Psoas muscle (tissue), 8 donors: ENCODE results near the gene TOMM40L. TPM values are rescaled to one million over a fixed set of nuclear protein-coding genes. Genes with fewer than 3 reads are reported as not detected.

Source experiments
- ATAC-seq, 4 donors: fragments of 200-7000 bp; cut with Tn5 transposase; one replicate each; pipeline ENCODE4 v1.9.1; 2020; ENCODE audit warnings: moderate library complexity in 3 of 4, mild to moderate bottlenecking in 2 of 4
- DNase-seq, 2 donors: peaks; one replicate each; pipeline ENCODE4 v3.0.0-alpha.2; 2020
- H3K27ac ChIP-seq: fragments of 200-600 bp; one replicate; pipeline ENCODE4 v1.8.0; 2022
- H3K27me3 ChIP-seq, 3 donors: fragments of 200-600 bp in 1 of 3; one replicate each; pipeline versions ENCODE4 v1.6.1 to v1.8.0; 2013 to 2022; ENCODE audit warnings: low read length in 2 of 3, mild to moderate bottlenecking in 2 of 3, moderate library complexity in 1 of 3; ENCODE audit not compliant: insufficient read depth in 3 of 3
- H3K36me3 ChIP-seq, 2 donors: fragments of 200-600 bp in 1 of 2; one replicate each; pipeline versions ENCODE4 v1.6.1 to v1.8.0; 2013 to 2022; ENCODE audit warnings: low read depth in 1 of 2, mild to moderate bottlenecking in 1 of 2, moderate library complexity in 1 of 2; ENCODE audit not compliant: insufficient read depth in 1 of 2
- H3K4me1 ChIP-seq: fragments of 200-600 bp; one replicate; pipeline ENCODE4 v1.8.0; 2022
- H3K4me3 ChIP-seq: fragments of 200-600 bp; one replicate; pipeline ENCODE4 v1.8.0; 2022; ENCODE audit warnings: mild to moderate bottlenecking
- H3K9me3 ChIP-seq: fragments of 200-600 bp; one replicate; pipeline ENCODE4 v1.8.0; 2022
- CTCF ChIP-seq: fragments of 200-600 bp; IDR thresholded peaks from one replicate; pipeline ENCODE4 v1.8.0; 2022; ENCODE audit warnings: antibody characterized with exemption
- WGBS, 3 donors: extraction: QIAGEN DNeasy Blood & Tissue Kit; methylation state at CpG; one replicate each; pipeline versions ENCODE4 v1.1.6 to v1.1.7; 2013; 5-methylcytosine and 5-hydroxymethylcytosine counted together
- intact Hi-C, 2 donors: fragments of 100-400 bp; cut with DNase I; formaldehyde crosslinking; loops; one replicate each; pipeline versions ENCODE4 v1.11.0 to v1.14.2; 2022
- polyA plus RNA-seq, 3 donors: library from polyadenylated mRNA; stranded (reverse); fragments of 200-250 nt; gene quantifications; one replicate each; pipeline ENCODE4 v1.2.3, GENCODE V29; 2013
- total RNA-seq, 4 donors: library from RNA; stranded (reverse); fragmentation: NEBNext Ultra II Directional in 2 of 4; extraction: Animal tissue kit (Norgen Biotek cat#: 25700) in 2 of 4; gene quantifications; one replicate each; pipeline versions ENCODE4 v1.2.1 to v1.2.4, GENCODE V29; 2021 to 2023
- donor health status: healthy with polysubstance abuse.
- donor health status: DM: no; HTN: no; CAD: no; lungs with moderate emphysema.
- donor health status: Bipolar disorder and iron deficiency.
- donor health status: healthy.
- donor health status: DM: yes; HTN: yes; CAD: no.
- donor health status: DM: no; HTN: no; CAD: no.
- donor health status: DM: no; HTN: no; CAD: no.
- donor health status: DM: yes; HTN: yes; CAD: no.

Gene TOMM40L
- total and polyA plus RNA-seq, 7 donors, result 10.0 to 39.2 (median 27.9) TPM

GRCh38 chr1:161214369-161214768, 11.5 kb upstream of the TOMM40L start:
- no peaks in the 10 kb centered on the region for H3K9me3 ChIP-seq
- H3K4me3 ChIP-seq, result no peak overlapping the region
- no peak overlapping the region for H3K27ac ChIP-seq
- H3K36me3 ChIP-seq, result peaks cover 19 to 60% of the 10 kb centered on the region in 2 donors
- 86 to 90% (median 90%) methylated on average over 9 of the region's 9 CpGs for WGBS, 3 donors
- ATAC-seq, result no peak
- no peaks in the 10 kb centered on the region for H3K4me1 ChIP-seq
- intact Hi-C loops, result no loop called here
- no peak for DNase-seq
- H3K27me3 ChIP-seq, result no peaks in the 10 kb centered on the region
- no peak for TF ChIP-seq CTCF

GRCh38 chr1:161215076-161215475, 10.8 kb upstream of the TOMM40L start, which contains the start of gene FCER1G:
Gene FCER1G, plus strand, starts transcription at chr1:161215295. Its CDS starts 27 bp downstream, at chr1:161215322.
- 68 to 77% (median 72%) methylated on average over 10 of the region's 10 CpGs for WGBS, 3 donors
- no peak for TF ChIP-seq CTCF
- H3K4me3 ChIP-seq, result peak within 1 kb of the TSS; percentile 42
- DNase-seq (peak; percentile 45 to 79), ATAC-seq (peak in 3 of 4 donors; percentile 28 to 48 (median 33))
- no peak within 1 kb of the TSS for H3K27ac ChIP-seq
- H3K4me1 ChIP-seq, result no peaks in the 10 kb centered on the region
- intact Hi-C loops, result no loop called here
- no peaks in the 10 kb centered on the region for H3K27me3 ChIP-seq
- H3K9me3 ChIP-seq, result no peaks in the 10 kb centered on the region
- peaks cover 17 to 53% of the 10 kb centered on the region in 2 donors for H3K36me3 ChIP-seq

- intact Hi-C loops, result no loop called here
- H3K36me3 ChIP-seq, result peaks cover 9 to 32% of the 10 kb centered on the region in 2 donors
- H3K9me3 ChIP-seq, result no peaks in the 10 kb centered on the region
- DNase-seq (no peak), ATAC-seq (peak; percentile 26 to 61 (median 42))
- WGBS, 3 donors, result 45 to 51% (median 46%) methylated on average over 7 of the region's 7 CpGs
- no peaks in the 10 kb centered on the region for H3K27me3 ChIP-seq
- no peak overlapping the region for H3K27ac ChIP-seq
- H3K4me1 ChIP-seq, result no peaks in the 10 kb centered on the region
- H3K4me3 ChIP-seq, result peak overlapping the region; percentile 39
- no peak for TF ChIP-seq CTCF
These were observed 8.7 kb upstream of the TOMM40L start for GRCh38 chr1:161216945-161217712.

- peaks cover 9 to 25% of the 10 kb centered on the region in 2 donors for H3K36me3 ChIP-seq
- no peak for TF ChIP-seq CTCF
- no peak overlapping the region for H3K4me3 ChIP-seq
- ATAC-seq (peak in 1 of 4 donors; percentile 2), DNase-seq (no peak)
- WGBS, 3 donors, result 55 to 79% (median 65%) methylated on average over 6 of the region's 6 CpGs
- no peaks in the 10 kb centered on the region for H3K27me3 ChIP-seq
- intact Hi-C loops, result no loop called here
- no peaks in the 10 kb centered on the region for H3K4me1 ChIP-seq
- H3K9me3 ChIP-seq, result no peaks in the 10 kb centered on the region
- H3K27ac ChIP-seq, result no peak overlapping the region
These were observed 8.0 kb upstream of the TOMM40L start for GRCh38 chr1:161217831-161218230.
